ENCODE measurements around the gene ZBTB5. TPM values are rescaled to one million over a fixed set of nuclear protein-coding genes. Genes with fewer than 3 reads are reported as not detected.

The ZBTB5 gene
- total and polyA plus RNA-seq, 9 of the 15 experiments (the other 6 are each of a cell fraction or from before 2014, with no cell fraction given): 2.3 to 43.2 (median 15.5) TPM

DNA sequence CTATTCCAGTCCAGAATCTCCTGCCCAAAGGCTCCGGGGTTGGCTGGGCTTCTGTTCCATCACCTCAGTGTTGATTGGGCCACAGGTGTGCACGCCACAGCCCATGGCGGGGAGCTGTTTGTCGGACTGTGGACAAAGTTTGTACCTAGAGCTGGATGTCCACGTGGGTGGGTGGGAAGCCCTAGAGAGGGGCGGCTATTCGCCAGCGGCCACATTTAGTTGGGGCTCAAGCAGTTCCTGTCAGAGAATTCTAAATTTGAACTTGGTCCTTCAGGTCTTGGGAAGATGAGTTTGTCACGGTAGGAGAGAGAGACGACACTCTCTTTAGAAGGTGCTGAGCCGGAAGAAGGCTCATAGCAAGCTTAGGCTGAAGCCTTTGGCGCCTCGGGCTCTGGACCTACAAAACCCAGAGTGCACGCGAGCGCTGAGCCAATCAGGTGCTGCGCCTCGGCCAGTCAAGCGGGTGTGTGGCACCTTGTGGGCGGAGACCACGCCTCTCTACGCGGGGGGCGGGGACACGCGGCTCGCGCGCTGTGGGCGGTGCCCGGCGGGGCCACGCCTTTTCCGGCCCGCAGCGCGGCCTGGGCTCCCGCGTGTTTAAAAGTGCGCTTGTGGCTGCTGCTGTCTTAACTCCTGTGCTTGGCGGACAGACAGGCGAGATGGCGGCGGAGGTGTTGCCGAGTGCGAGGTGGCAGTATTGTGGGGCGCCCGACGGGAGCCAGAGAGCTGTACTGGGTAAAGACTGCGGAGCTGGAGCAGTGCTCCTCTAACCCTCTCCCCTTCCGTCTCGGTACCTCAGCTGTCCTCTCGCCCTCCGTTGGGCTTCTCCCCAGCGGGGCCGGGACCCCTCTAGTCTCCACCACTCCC, 20.4 kb upstream of the ZBTB5 start, which contains the start of gene POLR1E (continued):
- TF ChIP-seq, protein P1, sequence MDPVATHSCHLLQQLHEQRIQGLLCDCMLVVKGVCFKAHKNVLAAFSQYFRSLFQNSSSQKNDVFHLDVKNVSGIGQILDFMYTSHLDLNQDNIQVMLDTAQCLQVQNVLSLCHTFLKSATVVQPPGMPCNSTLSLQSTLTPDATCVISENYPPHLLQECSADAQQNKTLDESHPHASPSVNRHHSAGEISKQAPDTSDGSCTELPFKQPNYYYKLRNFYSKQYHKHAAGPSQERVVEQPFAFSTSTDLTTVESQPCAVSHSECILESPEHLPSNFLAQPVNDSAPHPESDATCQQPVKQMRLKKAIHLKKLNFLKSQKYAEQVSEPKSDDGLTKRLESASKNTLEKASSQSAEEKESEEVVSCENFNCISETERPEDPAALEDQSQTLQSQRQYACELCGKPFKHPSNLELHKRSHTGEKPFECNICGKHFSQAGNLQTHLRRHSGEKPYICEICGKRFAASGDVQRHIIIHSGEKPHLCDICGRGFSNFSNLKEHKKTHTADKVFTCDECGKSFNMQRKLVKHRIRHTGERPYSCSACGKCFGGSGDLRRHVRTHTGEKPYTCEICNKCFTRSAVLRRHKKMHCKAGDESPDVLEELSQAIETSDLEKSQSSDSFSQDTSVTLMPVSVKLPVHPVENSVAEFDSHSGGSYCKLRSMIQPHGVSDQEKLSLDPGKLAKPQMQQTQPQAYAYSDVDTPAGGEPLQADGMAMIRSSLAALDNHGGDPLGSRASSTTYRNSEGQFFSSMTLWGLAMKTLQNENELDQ (CRISPR knock-in tag; IDR thresholded peaks at IDR 0.05; ENCODE audit: borderline replicate concordance): no peak
- no peak for TF ChIP-seq ZNF79 (CRISPR knock-in tag; IDR thresholded peaks at IDR 0.05; ENCODE audit: low read depth)
- peak; percentile 97 for TF ChIP-seq POLR2A (conservative IDR thresholded peaks at IDR 0.05)
- peak; percentile 53; the same call in 1 of the 2 replicates for TF ChIP-seq HDAC2 (IDR thresholded peaks at IDR 0.05)
- peak; percentile 56 for TF ChIP-seq FOS (IDR thresholded peaks at IDR 0.05; ENCODE audit: extremely low read depth, insufficient read length)

DNA sequence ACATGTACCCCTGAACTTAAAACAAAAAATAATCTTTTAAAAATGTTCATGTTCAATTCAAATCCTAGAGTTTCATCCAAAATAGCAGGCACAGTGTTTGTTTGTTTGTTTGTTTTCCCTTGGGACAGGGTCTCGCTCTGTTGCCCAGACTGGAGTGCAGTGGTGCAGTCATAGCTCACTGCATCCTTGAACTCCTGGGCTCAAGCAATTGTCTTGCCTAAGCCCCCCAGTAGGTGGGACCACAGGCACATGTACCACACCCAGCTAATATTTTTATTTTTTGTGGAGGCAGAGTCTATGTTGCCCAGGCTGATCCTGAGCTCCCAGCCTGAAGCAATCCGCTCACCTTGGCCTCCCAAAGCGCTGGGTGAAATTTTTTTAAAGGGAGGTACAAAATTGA, 15.5 kb upstream of the ZBTB5 start:
- H3K27ac ChIP-seq (ENCODE audit: extremely low read depth, low read depth, low read length): no peak overlapping the region
- in situ Hi-C loops (cut with MboI): loop anchor here (5.0 to 25.0 kb wide), 3 partner anchors 302 to 882 kb away; partner anchors contain the start of gene SLC25A51

More for the DNA sequence above, 15.5 kb upstream of the ZBTB5 start:
- H3K79me2 ChIP-seq (ENCODE audit: control insufficient read depth, insufficient read depth, low read length): peaks cover 1% of the 10 kb centered on the region; the same call in 2 of the 3 replicates
- H3K9ac ChIP-seq (ENCODE audit: insufficient read depth in 1 of 2, low read depth in 2 of 2, low read length in 2 of 2): no peak overlapping the region
- H3K27me3 ChIP-seq (ENCODE audit: control insufficient read depth in 2 of 2, insufficient read depth in 2 of 2, low read length in 2 of 2): peaks cover 7 to 8% of the 10 kb centered on the region in 2 experiments; a peak in 4 of 5 replicates
- no peaks in the 10 kb centered on the region for H3K36me3 ChIP-seq (ENCODE audit: control insufficient read depth, insufficient read depth, low read length)
- no peak for DNase-seq (ENCODE audit: extremely low read depth in 1 of 4, low spot score in 3 of 4)
- no peak overlapping the region for H3K4me2 ChIP-seq (ENCODE audit: insufficient read depth, low read length)
- ATAC-seq: no peak
- FAIRE-seq: no peak
- no peaks in the 10 kb centered on the region for H3K9me3 ChIP-seq (replicated peaks; ENCODE audit: control insufficient read depth, insufficient read depth, low read depth, low read length)
- no peaks in the 10 kb centered on the region for H4K20me1 ChIP-seq (replicated peaks; ENCODE audit: control insufficient read depth, insufficient read depth, low read length)
- TF ChIP-seq, protein P2, sequence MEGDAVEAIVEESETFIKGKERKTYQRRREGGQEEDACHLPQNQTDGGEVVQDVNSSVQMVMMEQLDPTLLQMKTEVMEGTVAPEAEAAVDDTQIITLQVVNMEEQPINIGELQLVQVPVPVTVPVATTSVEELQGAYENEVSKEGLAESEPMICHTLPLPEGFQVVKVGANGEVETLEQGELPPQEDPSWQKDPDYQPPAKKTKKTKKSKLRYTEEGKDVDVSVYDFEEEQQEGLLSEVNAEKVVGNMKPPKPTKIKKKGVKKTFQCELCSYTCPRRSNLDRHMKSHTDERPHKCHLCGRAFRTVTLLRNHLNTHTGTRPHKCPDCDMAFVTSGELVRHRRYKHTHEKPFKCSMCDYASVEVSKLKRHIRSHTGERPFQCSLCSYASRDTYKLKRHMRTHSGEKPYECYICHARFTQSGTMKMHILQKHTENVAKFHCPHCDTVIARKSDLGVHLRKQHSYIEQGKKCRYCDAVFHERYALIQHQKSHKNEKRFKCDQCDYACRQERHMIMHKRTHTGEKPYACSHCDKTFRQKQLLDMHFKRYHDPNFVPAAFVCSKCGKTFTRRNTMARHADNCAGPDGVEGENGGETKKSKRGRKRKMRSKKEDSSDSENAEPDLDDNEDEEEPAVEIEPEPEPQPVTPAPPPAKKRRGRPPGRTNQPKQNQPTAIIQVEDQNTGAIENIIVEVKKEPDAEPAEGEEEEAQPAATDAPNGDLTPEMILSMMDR (IDR thresholded peaks at IDR 0.05 in 2 of 3, conservative IDR thresholded peaks at IDR 0.05 in 1 of 3; ENCODE audit: insufficient read depth in 2 of 3, low read depth in 1 of 3, low read length in 3 of 3): peak; percentile 5 to 21 (median 20); a peak in 1 of 6 replicates
- TF ChIP-seq GATAD2B (IDR thresholded peaks at IDR 0.05; ENCODE audit: borderline replicate concordance): no peak
- TF ChIP-seq HNRNPL (IDR thresholded peaks at IDR 0.05; ENCODE audit: low read depth, low read length): no peak
- no peak for TF ChIP-seq ZFPM2 (CRISPR knock-in tag; IDR thresholded peaks at IDR 0.05)
- TF ChIP-seq ZNF121 (CRISPR knock-in tag; conservative IDR thresholded peaks at IDR 0.05): peak; percentile 72
- H3K9me1 ChIP-seq (ENCODE audit: control insufficient read depth, insufficient read depth, low read length): no peaks in the 10 kb centered on the region
- ChIA-PET CTCF (ENCODE audit: low intra/inter-chr PET ratio) (no interaction called here), POLR2A (interaction anchor here (0.5 to 1.6 kb wide), 5 partner anchors 15 to 423 kb away, joined by 3 to 5 read pairs (median 4); no protein-coding TSS in a partner anchor)
- BruUV-seq (replicated peaks): no TSS peak
- WGBS (ENCODE audit: insufficient coverage, low coverage, missing lambda C conversion rate): 8% methylated on average over 3 of the region's 3 CpGs
- H3K4me1 ChIP-seq (replicated peaks in 1 of 2; ENCODE audit: control insufficient read depth in 2 of 2, insufficient read depth in 2 of 2, low read length in 2 of 2): peaks cover 5 to 8% of the 10 kb centered on the region in 2 experiments; a peak in 4 of 5 replicates
- no peak overlapping the region for H3K4me3 ChIP-seq
- H2AFZ ChIP-seq (ENCODE audit: low read depth, low read length): no peak overlapping the region
- intact Hi-C loops (cut with micrococcal nuclease): loop anchor here (5.0 kb wide), 4 partner anchors 112 to 882 kb away; partner anchors contain the start of gene TOMM5

All from K562 (cell line).